Jurkat, Clone E6-1 (cell line): Measurements from ENCODE around the gene HERC6.
A peak's percentile ranks its signal among the peaks of the same experiment; 100 is the strongest.

ENCODE experiments used
- DNase-seq: peaks from one replicate; pipeline ENCODE4 v3.0.0-alpha.2; 2011; ENCODE audit warnings: low read depth, low spot score
- H3K4me3 ChIP-seq: 2 replicates; pipeline ENCODE4 v1.5.1; 2011; ENCODE audit warnings: mild to moderate bottlenecking, low read length, control low read depth, moderate library complexity

HERC6 gene

DNA sequence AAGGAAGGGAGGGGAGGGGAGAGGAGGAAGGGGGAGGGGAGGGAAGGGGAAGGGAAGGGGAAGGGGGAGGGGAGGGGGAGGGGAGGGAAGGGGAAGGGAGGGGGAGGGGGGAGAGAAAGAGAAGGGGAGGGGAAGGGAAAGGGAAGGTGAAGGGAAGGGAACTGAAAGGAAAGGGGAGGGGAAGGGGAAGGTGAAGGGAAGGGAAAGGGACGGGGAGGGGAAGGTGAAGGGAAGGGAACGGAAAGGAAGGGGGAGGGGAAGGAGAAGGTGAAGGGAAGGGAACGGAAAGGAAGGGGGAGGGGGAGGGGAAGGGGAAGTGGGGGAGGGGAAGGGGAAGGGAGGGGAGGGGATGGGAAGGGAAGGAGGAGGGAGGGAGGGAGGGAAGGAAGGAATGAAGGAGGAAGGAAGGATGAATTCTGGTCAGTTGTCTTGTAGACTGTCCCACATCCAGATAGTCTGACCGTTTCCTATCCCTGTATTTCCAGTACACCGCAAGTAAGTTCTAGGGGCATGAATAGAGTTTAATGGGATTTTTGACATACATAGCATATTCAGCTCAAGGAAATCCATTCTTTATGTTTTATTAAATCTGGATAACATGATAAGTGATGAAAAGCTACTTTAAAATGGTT, 98.7 kb downstream of the HERC6 start:
- H3K4me3 ChIP-seq: no peak overlapping the region
- DNase-seq: no peak

GRCh38 chr4:88478247-88478646, 99.6 kb downstream of the HERC6 start:
- no peak overlapping the region for H3K4me3 ChIP-seq
- no peak for DNase-seq

DNA sequence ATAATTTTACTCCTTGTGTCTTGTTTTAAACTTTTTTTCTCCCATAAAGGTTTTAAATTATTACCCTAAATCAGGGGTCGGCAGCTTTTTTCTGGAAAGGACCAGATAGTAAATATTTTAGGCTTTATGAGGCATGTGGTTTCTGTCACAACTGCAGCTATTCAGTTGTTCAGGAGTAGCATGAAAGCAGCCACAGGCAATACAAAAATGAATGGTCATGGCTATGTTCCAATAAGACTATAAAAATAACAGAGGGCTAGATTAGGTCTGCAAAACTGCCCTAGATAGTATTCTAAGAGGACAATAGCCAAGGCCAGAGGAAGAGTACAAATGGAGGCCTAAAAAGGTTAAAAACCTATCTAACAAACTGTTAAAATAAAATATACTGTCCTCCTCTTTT, 102.9 kb downstream of the HERC6 start:
- no peak for DNase-seq
- H3K4me3 ChIP-seq: no peak overlapping the region

- H3K4me3 ChIP-seq: no peak overlapping the region
- DNase-seq: peak; percentile 14
These were observed 110.6 kb downstream of the HERC6 start for GRCh38 chr4:88489100-88489761.
